PC-3 (cell line): Measurements from ENCODE around the gene ATF7. TPM values are rescaled to one million over a fixed set of nuclear protein-coding genes. Genes with fewer than 3 reads are reported as not detected.

Source experiments
- ATAC-seq: fragments of 200-7000 bp; cut with Tn5 transposase; 2 replicates; pipeline ENCODE4 v1.9.1; 2020; ENCODE audit warnings: mild to moderate bottlenecking, moderate library complexity
- BruUV-seq: library from RNA; stranded (reverse); fragments of 400-500 nt; replicated peaks from 2 replicates; lab custom pipeline; 2021; lab: Mats Ljungman, UMichigan
- CTCF ChIA-PET: fragments of 300-600 bp; sonication (Branson Sonifier 250); formaldehyde crosslinking; loops from one replicate; lab custom pipeline; 2022; ENCODE audit warnings: antibody characterized with exemption; lab: Charles Lee
- POLR2A ChIA-PET: fragments of 300-600 bp; sonication (Branson Sonifier 250); formaldehyde crosslinking; loops from one replicate; lab custom pipeline; 2022; ENCODE audit warnings: antibody characterized with exemption; ENCODE audit not compliant: unreplicated experiment; lab: Charles Lee
- DNase-seq: peaks from one replicate; pipeline ENCODE4 v3.0.0-alpha.2; 2015
- H2AFZ ChIP-seq: fragments of 300-600 bp; sonication (generic); 2 replicates; pipeline ENCODE4 v1.6.0; 2016; ENCODE audit warnings: antibody characterized with exemption, low read length
- H3F3A ChIP-seq: fragments of 300-600 bp; sonication (generic); one replicate; pipeline ENCODE4 v1.6.0; 2017; ENCODE audit warnings: antibody characterized with exemption, low read length, control low read depth, mild to moderate bottlenecking; ENCODE audit not compliant: unreplicated experiment
- H3K27ac ChIP-seq: fragments of 300-600 bp; sonication (generic); 2 replicates; pipeline ENCODE4 v1.5.1; 2016; ENCODE audit warnings: mild to moderate bottlenecking, low read length
- H3K27me3 ChIP-seq: fragments of 300-600 bp; sonication (generic); 2 replicates; pipeline ENCODE4 v1.6.1; 2016; ENCODE audit warnings: low read length, mixed read lengths
- H3K36me3 ChIP-seq: fragments of 300-600 bp; sonication (generic); 2 replicates; pipeline ENCODE4 v1.6.1; 2016; ENCODE audit warnings: low read depth, mixed run types, low read length, mixed read lengths
- H3K4me1 ChIP-seq: fragments of 300-600 bp; sonication (generic); 2 replicates; pipeline ENCODE4 v1.5.1; 2016; ENCODE audit warnings: low read length; ENCODE audit not compliant: insufficient read depth
- H3K4me2 ChIP-seq: fragments of 300-600 bp; sonication (generic); 2 replicates; pipeline ENCODE4 v1.6.0; 2016; ENCODE audit warnings: low read length
- H3K4me3 ChIP-seq: fragments of 300-600 bp; sonication (generic); 2 replicates; pipeline ENCODE4 v1.5.1; 2016; ENCODE audit warnings: mild to moderate bottlenecking, low read length, mixed read lengths
- H3K79me2 ChIP-seq: fragments of 300-600 bp; sonication (generic); 2 replicates; pipeline ENCODE4 v1.6.1; 2017; ENCODE audit warnings: low read length, mixed read lengths
- H3K9ac ChIP-seq: fragments of 300-600 bp; sonication (generic); 2 replicates; pipeline ENCODE4 v1.6.0; 2016; ENCODE audit warnings: mild to moderate bottlenecking, low read length
- H3K9me2 ChIP-seq: fragments of 300-600 bp; sonication (generic); replicated peaks from 2 replicates; pipeline ENCODE4 v1.6.1; 2016; ENCODE audit warnings: mixed run types, low read length, mixed read lengths
- H3K9me3 ChIP-seq: fragments of 300-600 bp; sonication (generic); 2 replicates; pipeline ENCODE4 v1.6.1; 2016; ENCODE audit warnings: low read length, mixed read lengths
- H4K20me1 ChIP-seq: fragments of 300-600 bp; sonication (generic); 2 replicates; pipeline ENCODE4 v1.6.1; 2016; ENCODE audit warnings: low read length, mixed read lengths
- CTCF ChIP-seq: fragments of 300-600 bp; sonication (generic); conservative IDR thresholded peaks from 2 replicates; pipeline ENCODE4 v1.5.1; 2017; ENCODE audit warnings: antibody characterized with exemption, low read depth, mild to moderate bottlenecking, low read length
- EZH2 ChIP-seq: fragments of 300-600 bp; sonication (generic); IDR thresholded peaks from one replicate; pipeline ENCODE4 v1.6.1; 2017; ENCODE audit warnings: antibody characterized with exemption, mild to moderate bottlenecking, low read length; ENCODE audit not compliant: unreplicated experiment
- EZH2phosphoT487 ChIP-seq: fragments of 300-600 bp; sonication (generic); IDR thresholded peaks from 2 replicates; pipeline ENCODE4 v1.6.1; 2018; ENCODE audit warnings: mild to moderate bottlenecking, antibody characterized with exemption, low read length, borderline replicate concordance
- intact Hi-C: fragments of 100-400 bp; cut with micrococcal nuclease; formaldehyde crosslinking; loops from 2 replicates; pipeline ENCODE4 v1.9.0; 2023
- total RNA-seq: library from RNA; depleted of rRNA; stranded (reverse); fragments of >200 nt; gene quantifications from 2 replicates; pipeline ENCODE4 v1.2.3, GENCODE V29; 2014

Gene ATF7
- total RNA-seq, 1 experiment from 2014 or later: 7.9 TPM

DNA sequence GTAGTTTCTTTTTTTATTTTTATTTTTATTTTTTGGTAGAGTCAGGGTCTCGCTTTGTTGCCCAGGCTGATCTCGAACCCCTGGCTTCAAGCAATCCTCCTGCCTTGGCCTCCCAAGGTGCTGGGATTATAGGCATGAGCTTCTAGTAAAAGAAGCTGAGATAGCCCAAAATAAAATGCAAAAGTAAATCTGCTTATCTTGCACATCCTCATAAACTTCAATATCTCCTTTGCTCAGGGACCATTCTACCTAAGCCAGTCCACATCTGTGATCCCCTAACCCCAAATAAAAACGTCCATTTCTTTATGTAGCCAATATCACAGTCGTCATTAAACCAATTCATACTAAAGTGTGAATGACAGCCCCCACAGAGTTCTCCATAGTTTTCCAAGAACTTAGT lies 36.3 kb downstream of the ATF7 start:
- Histone ChIP-seq H4K20me1 (no peaks in the 10 kb centered on the region), H3K27me3 (no peaks in the 10 kb centered on the region), H3K36me3 (no peaks in the 10 kb centered on the region), H3K27ac (no peak overlapping the region), H3K9me3 (no peaks in the 10 kb centered on the region), H3K9ac (no peak overlapping the region), H3K4me3 (no peak overlapping the region), H2AFZ (no peak overlapping the region), H3F3A (no peaks in the 10 kb centered on the region), H3K9me2 (no peaks in the 10 kb centered on the region), H3K4me1 (no peaks in the 10 kb centered on the region), H3K4me2 (no peak overlapping the region), H3K79me2 (0 out of 2 replicates have a peak, but pooled peaks cover 11% of the 10 kb centered on the region)
- ATAC-seq (no peak), DNase-seq (no peak)
- BruUV-seq: no TSS peak
- TF ChIP-seq CTCF (no peak), EZH2phosphoT487 (no peak), EZH2 (no peak)
- CTCF ChIA-PET: no interaction called here
- intact Hi-C loops: loop anchor here (5.0 kb wide), 1 partner anchor 48 kb away; no protein-coding TSS in a partner anchor
- POLR2A ChIA-PET: no interaction called here

GRCh38 chr12:53589423-53589822 lies 36.8 kb downstream of the ATF7 start:
- Histone ChIP-seq H3K36me3 (no peaks in the 10 kb centered on the region), H3K4me3 (no peak overlapping the region), H2AFZ (no peak overlapping the region), H3K9me2 (no peaks in the 10 kb centered on the region), H3K9ac (no peak overlapping the region), H3K27ac (no peak overlapping the region), H4K20me1 (no peaks in the 10 kb centered on the region), H3K4me1 (no peaks in the 10 kb centered on the region), H3K9me3 (no peaks in the 10 kb centered on the region), H3K79me2 (0 out of 2 replicates have a peak, but pooled peaks cover 11% of the 10 kb centered on the region), H3F3A (no peaks in the 10 kb centered on the region), H3K27me3 (no peaks in the 10 kb centered on the region), H3K4me2 (no peak overlapping the region)
- no peak for ATAC-seq
- CTCF ChIA-PET: interaction anchor here (0.7 kb wide), 1 partner anchor 32 kb away, joined by 4 read pairs; no protein-coding TSS in a partner anchor
- TF ChIP-seq EZH2phosphoT487 (no peak), CTCF (no peak)
- POLR2A ChIA-PET: no interaction called here
- intact Hi-C loops: no loop called here
- BruUV-seq: no TSS peak
- no peak for DNase-seq

- no peaks in the 10 kb centered on the region for H3K4me1 ChIP-seq
- H3K4me3 ChIP-seq: no peak overlapping the region
- H3K27ac ChIP-seq: no peak overlapping the region
- intact Hi-C loops: no loop called here
- no TSS peak for BruUV-seq
- no peak overlapping the region for H3K9ac ChIP-seq
- ATAC-seq (no peak), DNase-seq (no peak)
- no peak overlapping the region for H3K4me2 ChIP-seq
- H3K79me2 ChIP-seq: 0 out of 2 replicates have a peak, but pooled peaks cover 11% of the 10 kb centered on the region
- ChIA-PET POLR2A (no interaction called here), CTCF (no interaction called here)
- TF ChIP-seq EZH2phosphoT487: no peak
- TF ChIP-seq EZH2: no peak
- TF ChIP-seq CTCF: no peak
- H3K9me3 ChIP-seq: no peaks in the 10 kb centered on the region
- H3K36me3 ChIP-seq: no peaks in the 10 kb centered on the region
- H2AFZ ChIP-seq: no peak overlapping the region
- H3K27me3 ChIP-seq: no peaks in the 10 kb centered on the region
- H3F3A ChIP-seq: no peaks in the 10 kb centered on the region
- no peaks in the 10 kb centered on the region for H3K9me2 ChIP-seq
- no peaks in the 10 kb centered on the region for H4K20me1 ChIP-seq
Observed at GRCh38 chr12:53588123-53588522, 38.1 kb downstream of the ATF7 start.
